Natural killer cell treated with Interleukin-12 subunit alpha and Interleukin-12 subunit beta and Interleukin-15 and Interleukin-18, amount 100 ng/mL, for 72 hours (primary cell): ENCODE data around the gene AKT1S1. TPM values are rescaled to one million over a fixed set of nuclear protein-coding genes. Genes with fewer than 3 reads are reported as not detected.
"Not testable (repeated sequence)": the region's sequence is repeated elsewhere in the genome, so short reads cannot be mapped to it uniquely, and the experiment has no call there.

ENCODE experiments used
- ATAC-seq, 2 donors: fragments of 150-1000 bp; cut with Tn5 transposase in 1 of 2; sonication (Bioruptor Pico), chemical (Tn5 transposase) in 1 of 2; 2 replicates each; pipeline ENCODE4 v1.10.0; 2021
- DNase-seq: peaks from one replicate; pipeline ENCODE4 v3.0.0; 2022; ENCODE audit warnings: low spot score
- H3K27ac Mint-ChIP-seq, 2 donors: 1 replicate in 1 of 2; 2 replicates in 1 of 2; pipeline ENCODE4 v1.8.0; 2022; ENCODE audit warnings: mixed read lengths in 2 of 2, mild to moderate bottlenecking in 1 of 2, moderate library complexity in 1 of 2
- H3K27me3 Mint-ChIP-seq, 2 donors: 1 replicate in 1 of 2; 2 replicates in 1 of 2; pipeline ENCODE4 v1.8.0; 2022; ENCODE audit warnings: mixed read lengths in 2 of 2
- H3K36me3 Mint-ChIP-seq: one replicate; pipeline ENCODE4 v1.8.0; 2022; ENCODE audit warnings: mixed read lengths
- H3K4me1 Mint-ChIP-seq, 2 donors: 1 replicate in 1 of 2; 2 replicates in 1 of 2; pipeline ENCODE4 v1.8.0; 2022; ENCODE audit warnings: low read depth in 2 of 2, mixed read lengths in 2 of 2, mild to moderate bottlenecking in 1 of 2
- H3K4me3 Mint-ChIP-seq: one replicate; pipeline ENCODE4 v1.8.0; 2022; ENCODE audit warnings: mixed read lengths
- H3K9me3 Mint-ChIP-seq: 2 replicates; pipeline ENCODE4 v1.8.0; 2022; ENCODE audit warnings: mixed read lengths
- total RNA-seq, 2 donors: library from RNA; stranded (reverse); gene quantifications; one replicate each; pipeline ENCODE4 v1.2.3, GENCODE V29; 2022

The AKT1S1 gene
- 10 to 100 TPM; 16.8 to 32.1 TPM for total RNA-seq

DNA sequence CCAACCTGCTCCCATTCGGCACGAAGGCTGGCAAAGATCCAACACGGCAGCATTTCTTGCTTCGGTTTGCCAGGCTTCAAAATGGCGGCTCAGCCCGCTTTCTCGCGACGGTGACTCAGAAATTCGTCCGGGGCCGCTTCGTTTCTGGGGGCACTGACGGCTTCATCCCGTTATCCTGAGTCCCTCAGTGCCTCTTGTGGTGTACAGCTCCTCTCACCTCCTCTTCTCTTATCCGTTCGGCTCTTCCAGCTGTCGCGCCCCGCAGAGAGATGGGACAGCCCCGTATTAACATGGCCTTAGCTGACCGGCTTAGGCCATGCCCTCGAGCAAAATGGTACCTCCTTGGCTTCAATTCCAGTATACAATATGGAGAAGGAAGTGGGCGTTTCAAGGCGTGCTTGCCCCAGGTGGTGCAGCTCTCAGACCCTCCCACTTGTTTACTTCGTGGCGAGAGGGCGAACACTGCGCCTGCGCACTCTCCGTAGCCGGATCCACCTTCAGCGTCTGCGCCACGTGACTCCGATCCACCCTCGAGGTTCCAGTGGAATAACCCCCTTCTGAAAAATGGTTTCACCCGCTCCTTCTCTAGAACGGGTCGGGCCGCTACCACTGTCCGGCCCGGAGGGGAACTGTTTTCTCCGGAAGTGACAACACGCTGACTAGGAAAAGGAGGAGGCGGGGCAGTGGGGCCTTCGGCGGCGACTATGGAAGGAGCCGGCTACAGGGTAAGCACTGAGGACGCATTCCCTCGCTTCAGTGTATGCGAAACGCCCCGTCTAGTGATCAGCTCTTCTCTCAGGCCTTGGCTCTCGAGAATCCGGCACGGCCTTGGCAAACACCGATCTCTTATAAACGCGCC lies at the start of gene AKT1S1, which contains the start of gene TBC1D17:
Gene AKT1S1, minus strand, starts transcription at position 336 of the 859 bp plus-strand sequence. CDS start 4,060 bp downstream, outside the sequence.
Gene TBC1D17, plus strand, starts transcription at position 683 of the 859 bp plus-strand sequence. Its CDS starts 22 bp downstream, at position 705.
- no peak within 1 kb of the TSS for H3K4me3 Mint-ChIP-seq
- H3K27me3 Mint-ChIP-seq, result no peaks in the 10 kb centered on the region
- DNase-seq (peak; percentile 100), ATAC-seq (peak; percentile 82 to 84)
- no peaks in the 10 kb centered on the region for H3K36me3 Mint-ChIP-seq
- no peaks in the 10 kb centered on the region for H3K9me3 Mint-ChIP-seq
- peaks cover 22 to 26% of the 10 kb centered on the region in 2 donors for H3K4me1 Mint-ChIP-seq
- H3K27ac Mint-ChIP-seq, result no peak within 1 kb of the TSS

DNA sequence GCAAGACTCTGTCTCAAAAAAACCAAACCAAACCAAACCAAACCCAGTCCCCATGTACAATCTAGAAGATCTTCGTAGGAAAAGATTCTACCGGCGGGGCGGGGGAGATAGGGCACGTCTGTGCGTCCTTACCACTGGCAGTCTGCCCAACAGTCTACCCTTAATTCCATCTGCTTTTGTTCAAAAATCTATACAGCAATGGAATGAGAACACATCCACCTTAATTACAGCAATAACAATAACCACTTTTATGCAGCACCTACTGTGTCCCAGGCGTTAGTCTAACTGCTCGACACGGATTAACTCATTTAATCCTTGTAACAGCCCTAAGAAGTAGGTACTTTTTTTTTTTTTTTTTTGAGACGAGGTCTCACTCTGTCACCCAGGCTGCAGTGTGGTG lies 49.4 kb upstream of the AKT1S1 start:
- Mint-ChIP-seq H3K4me3 (peak overlapping the region; percentile 32), H3K27me3 (no peaks in the 10 kb centered on the region), H3K36me3 (peaks cover 24% of the 10 kb centered on the region), H3K4me1 (peaks cover 58 to 61% of the 10 kb centered on the region in 2 donors), H3K27ac (no peak overlapping the region), H3K9me3 (no peaks in the 10 kb centered on the region)
- ATAC-seq (no peak), DNase-seq (no peak)

DNA sequence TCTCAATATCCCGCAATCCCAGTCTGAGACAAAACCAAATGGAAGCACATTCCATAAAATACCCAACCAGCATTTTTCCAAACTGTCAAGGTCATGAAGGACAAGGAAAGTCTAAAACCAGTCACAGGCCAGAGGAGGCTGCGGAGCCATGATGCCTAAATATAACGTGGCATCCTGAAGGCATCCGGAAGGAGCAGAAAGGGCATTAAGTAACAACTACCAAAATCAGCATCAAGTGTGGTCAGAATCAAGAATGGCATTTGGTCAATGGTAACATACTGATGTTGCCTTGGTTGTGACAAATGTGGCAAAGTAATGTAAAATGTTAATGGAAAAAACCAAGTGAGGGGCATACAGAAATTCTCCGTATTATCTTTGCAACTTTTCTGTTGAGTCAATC lies 48.3 kb upstream of the AKT1S1 start:
- H3K36me3 Mint-ChIP-seq, result peaks cover 24% of the 10 kb centered on the region
- peak; percentile 2 for DNase-seq
- no peak overlapping the region for H3K27ac Mint-ChIP-seq
- H3K4me3 Mint-ChIP-seq, result no peak overlapping the region
- H3K4me1 Mint-ChIP-seq, result peaks cover 53 to 56% of the 10 kb centered on the region in 2 donors
- H3K9me3 Mint-ChIP-seq, result no peaks in the 10 kb centered on the region
- no peak for ATAC-seq
- no peaks in the 10 kb centered on the region for H3K27me3 Mint-ChIP-seq

DNA sequence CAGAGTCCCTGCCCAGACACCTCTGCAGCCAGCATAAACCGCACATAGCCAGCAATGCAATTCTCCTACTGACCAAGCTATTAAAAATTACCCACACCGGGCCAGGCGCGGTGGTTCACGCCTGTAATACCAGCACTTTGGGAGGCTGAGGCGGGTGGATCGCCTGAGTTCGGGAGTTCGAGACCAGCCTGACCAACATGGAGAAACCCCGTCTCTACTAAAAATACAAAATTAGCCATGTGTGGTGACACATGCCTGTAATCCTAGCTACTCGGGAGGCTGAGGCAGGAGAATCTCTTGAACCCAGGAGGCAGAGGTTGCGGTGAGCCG lies 47.7 kb upstream of the AKT1S1 start:
- not testable (repeated sequence) for H3K27me3 Mint-ChIP-seq, H3K27ac Mint-ChIP-seq

DNA sequence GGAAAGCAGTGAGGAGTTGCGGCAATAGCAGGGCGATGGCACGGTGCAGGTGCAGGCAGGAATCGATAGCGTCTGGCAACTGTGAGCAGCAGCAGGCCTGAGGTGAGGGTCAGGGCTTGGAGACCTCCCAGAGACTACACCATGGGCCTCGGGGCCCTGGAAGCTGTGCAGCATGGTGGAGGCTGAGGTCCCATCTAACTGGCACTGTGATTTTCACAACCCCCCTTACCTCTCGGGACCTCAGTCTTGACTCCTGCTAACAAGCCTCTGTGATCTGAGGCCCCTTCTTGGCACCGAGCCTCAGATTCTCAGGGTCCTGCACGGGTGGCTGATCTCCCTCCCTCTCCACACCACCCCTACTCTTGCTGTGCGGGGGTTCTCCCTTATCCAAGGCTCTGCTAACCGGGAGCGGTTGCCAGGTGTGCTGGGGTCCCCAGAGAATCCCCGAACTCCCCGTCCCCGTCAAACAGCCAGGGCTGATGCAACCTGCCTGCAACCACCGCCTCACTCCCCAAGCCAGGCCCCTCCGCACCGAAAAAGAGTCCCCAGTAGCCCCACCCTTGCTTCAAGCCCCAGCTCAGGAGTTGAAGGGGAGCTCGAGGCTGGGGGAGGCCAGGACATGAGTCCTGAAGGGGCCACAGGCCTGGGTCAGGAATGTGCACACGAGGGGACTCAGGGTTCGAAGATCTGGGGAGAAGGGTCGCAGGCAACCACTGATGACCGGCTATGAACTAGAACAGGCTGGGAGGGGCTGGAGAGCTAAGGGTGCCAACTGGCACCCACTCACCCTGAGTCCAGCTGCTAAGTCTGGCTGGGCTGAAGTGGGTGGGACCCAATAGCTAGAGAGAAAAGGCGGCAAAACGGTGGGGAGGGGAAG lies 47.1 kb upstream of the AKT1S1 start:
- Mint-ChIP-seq H3K36me3 (peaks cover 22% of the 10 kb centered on the region), H3K27ac (no peak overlapping the region), H3K27me3 (no peaks in the 10 kb centered on the region), H3K4me1 (peaks cover 45 to 50% of the 10 kb centered on the region in 2 donors), H3K9me3 (no peaks in the 10 kb centered on the region), H3K4me3 (no peak overlapping the region)
- ATAC-seq (no peak), DNase-seq (peak; percentile 62)

More for the DNA sequence above, 47.7 kb upstream of the AKT1S1 start:
- peaks cover 51 to 53% of the 10 kb centered on the region in 2 donors for H3K4me1 Mint-ChIP-seq
- H3K4me3 Mint-ChIP-seq, DNase-seq, H3K9me3 Mint-ChIP-seq, ATAC-seq: not testable (repeated sequence)
- H3K36me3 Mint-ChIP-seq, result peaks cover 24% of the 10 kb centered on the region

DNA sequence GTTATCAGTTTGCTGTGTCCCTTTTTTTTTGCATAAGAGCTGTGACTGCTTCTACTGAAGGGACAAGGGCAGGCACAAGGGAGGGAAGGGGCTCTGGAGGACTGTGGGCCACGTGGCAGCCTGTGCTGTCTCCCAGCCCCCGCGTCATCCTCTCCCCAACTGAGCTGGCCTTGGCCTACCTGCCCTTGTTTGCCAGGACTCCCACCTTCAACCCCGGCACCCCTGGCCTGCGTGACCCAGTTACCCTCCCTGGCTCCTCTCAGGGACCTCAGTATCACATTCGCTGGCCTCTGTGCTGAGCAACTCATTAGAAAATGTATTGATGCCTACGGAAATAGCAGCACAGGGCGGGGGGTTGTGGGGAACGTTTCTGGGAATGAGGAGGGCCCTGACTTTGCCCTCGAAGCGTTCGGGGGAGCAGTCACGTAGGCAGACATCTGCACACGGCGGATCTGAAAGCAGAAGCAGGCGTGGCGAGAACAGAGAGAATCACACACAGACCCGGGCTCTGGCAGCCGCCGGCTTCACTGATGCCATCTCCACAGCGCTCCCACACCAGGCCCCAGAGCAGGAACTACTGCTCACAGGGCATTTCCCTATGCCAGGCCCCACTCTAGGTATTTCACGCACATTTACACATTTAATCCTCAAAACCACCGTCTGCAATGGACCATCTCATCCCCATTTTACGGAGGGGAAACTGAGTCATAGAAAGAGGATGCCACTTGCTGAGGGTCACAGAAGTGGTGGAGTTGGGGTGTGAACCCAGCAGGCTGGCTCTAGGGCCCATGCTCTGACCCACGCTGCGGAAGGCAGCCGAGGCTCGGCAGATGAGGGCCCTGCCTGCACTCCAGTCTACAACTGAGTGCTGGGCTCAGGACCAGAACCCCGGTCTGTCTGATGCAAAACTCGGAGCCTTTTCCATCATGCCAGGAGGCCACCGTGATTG lies 46.2 kb upstream of the AKT1S1 start:
- no peaks in the 10 kb centered on the region for H3K27me3 Mint-ChIP-seq
- peaks cover 37 to 47% of the 10 kb centered on the region in 2 donors for H3K4me1 Mint-ChIP-seq
- H3K36me3 Mint-ChIP-seq, result peaks cover 13% of the 10 kb centered on the region
- ATAC-seq, result no peak
- H3K4me3 Mint-ChIP-seq, result no peak overlapping the region
- no peak overlapping the region for H3K27ac Mint-ChIP-seq
- H3K9me3 Mint-ChIP-seq, result no peaks in the 10 kb centered on the region
- DNase-seq, result peak; percentile 45

DNA sequence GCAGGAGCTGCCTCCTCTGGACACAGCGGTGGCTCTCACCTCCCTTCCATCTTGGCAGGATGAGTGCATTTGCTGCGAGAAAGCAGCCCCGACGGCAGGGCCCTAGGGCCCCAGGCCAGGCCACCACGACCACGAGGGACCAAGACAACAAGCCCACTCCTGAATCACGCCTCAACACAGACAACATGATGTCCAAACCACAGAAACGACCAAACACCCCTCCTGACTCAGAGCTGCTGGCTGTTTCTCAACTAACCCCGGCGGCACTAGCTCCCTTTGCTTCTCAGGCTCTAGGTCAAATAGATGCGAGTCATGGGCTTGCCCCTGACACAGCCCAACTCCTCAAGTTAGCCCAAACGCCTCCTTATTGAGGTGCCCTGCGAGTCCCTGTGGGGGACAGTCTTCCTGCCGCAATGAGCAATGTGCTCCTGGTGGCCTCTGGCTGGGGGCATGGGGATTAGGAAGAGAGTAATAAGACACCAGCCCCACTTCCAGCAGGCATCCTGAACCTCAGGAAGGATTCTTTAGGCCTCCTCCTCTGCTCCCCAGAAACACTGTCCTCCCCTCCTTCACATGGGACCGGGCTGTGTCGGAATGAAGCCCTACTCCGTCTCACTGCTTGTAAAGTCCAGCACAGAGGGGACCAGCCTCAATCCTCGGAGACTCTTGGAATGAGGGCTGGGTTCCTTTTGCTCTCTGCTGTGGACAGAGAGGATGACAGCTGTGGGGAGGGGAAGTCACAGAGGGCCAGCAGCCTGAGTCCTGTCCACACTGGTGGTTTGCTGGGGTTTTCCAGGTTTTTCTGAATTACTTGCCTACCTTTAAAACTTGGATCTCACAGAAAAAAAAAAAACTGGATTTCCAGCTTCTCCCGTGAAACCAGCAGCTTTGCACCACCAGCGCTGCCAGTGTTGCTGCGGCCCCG lies 45.0 kb upstream of the AKT1S1 start:
- peak overlapping the region; percentile 48 to 81 for H3K27ac Mint-ChIP-seq
- ATAC-seq, result peak; percentile 82 to 83
- H3K4me1 Mint-ChIP-seq, result peaks cover 29 to 40% of the 10 kb centered on the region in 2 donors

DNA sequence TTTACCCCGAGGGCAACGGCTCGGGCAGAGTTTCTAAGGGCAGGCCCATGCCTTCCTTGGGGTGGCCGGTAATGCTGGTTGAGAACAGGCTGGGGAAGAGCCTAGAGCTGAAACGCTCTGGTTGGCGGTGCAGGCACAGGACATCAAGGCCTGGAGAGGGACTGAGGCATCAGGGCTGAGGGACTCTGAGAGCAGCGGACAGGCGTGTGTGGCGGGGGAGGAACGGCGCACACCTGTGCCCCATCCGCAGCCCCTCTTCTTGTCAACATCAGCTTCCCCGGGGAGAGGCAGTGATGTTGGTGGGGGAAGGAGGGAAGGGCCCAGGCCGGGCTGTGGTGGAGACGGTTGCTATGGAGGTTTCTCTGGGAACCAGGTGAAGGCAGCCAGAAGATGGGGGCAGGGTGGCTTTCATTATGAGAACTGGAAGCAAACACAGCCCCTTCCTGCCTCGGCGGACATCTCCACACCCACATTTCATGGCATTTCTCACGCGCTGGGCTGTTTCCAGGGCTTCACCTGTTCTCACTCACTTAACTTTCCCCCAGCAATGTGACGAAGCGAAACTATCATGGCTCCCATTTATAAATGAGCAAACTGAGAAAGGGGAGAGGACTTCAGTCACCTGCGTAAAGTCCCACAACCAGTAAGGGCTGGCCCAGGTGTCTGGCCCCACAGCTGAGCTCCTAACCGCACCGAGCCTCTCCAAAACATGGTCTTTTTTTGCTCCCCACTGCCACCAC lies 43.6 kb upstream of the AKT1S1 start:
- peaks cover 29 to 39% of the 10 kb centered on the region in 2 donors for H3K4me1 Mint-ChIP-seq
- H3K4me3 Mint-ChIP-seq, result no peak overlapping the region
- H3K27ac Mint-ChIP-seq, result peak overlapping the region; percentile 48 to 81
- DNase-seq, result peak; percentile 42
- ATAC-seq, result no peak
- no peaks in the 10 kb centered on the region for H3K27me3 Mint-ChIP-seq
- H3K36me3 Mint-ChIP-seq, result peaks cover 4% of the 10 kb centered on the region
- no peaks in the 10 kb centered on the region for H3K9me3 Mint-ChIP-seq

More for the DNA sequence above, 45.0 kb upstream of the AKT1S1 start:
- peak; percentile 60 for DNase-seq
- H3K9me3 Mint-ChIP-seq, result no peaks in the 10 kb centered on the region
- H3K36me3 Mint-ChIP-seq, result peaks cover 4% of the 10 kb centered on the region
- H3K4me3 Mint-ChIP-seq, result peak overlapping the region; percentile 62
- no peaks in the 10 kb centered on the region for H3K27me3 Mint-ChIP-seq

DNA sequence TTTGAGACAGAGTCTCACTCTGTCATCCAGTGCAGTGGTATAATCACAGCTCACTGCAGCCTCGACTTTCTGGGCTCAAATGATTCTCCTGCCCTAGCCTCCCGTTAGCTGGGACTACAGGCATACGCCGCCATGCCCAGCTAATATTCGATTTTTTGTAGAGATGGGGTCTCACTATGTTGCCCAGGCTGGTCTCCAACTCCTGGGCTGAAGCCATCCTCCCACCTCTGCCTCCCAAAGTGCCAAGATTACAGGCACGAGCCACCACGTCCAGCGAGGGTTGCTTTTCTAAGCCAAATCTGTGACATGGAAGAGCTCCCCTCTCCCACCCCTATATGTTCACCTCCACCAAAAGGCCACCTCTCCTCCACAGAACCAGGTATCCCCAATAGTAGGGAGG lies 40.9 kb upstream of the AKT1S1 start:
- ATAC-seq, result no peak
- Mint-ChIP-seq H3K27me3 (no peaks in the 10 kb centered on the region), H3K9me3 (no peaks in the 10 kb centered on the region), H3K27ac (peak overlapping the region in 1 of 2 donors; percentile 60), H3K36me3 (peaks cover 6% of the 10 kb centered on the region), H3K4me3 (no peak overlapping the region), H3K4me1 (peaks cover 38 to 46% of the 10 kb centered on the region in 2 donors)
- DNase-seq, result no peak

DNA sequence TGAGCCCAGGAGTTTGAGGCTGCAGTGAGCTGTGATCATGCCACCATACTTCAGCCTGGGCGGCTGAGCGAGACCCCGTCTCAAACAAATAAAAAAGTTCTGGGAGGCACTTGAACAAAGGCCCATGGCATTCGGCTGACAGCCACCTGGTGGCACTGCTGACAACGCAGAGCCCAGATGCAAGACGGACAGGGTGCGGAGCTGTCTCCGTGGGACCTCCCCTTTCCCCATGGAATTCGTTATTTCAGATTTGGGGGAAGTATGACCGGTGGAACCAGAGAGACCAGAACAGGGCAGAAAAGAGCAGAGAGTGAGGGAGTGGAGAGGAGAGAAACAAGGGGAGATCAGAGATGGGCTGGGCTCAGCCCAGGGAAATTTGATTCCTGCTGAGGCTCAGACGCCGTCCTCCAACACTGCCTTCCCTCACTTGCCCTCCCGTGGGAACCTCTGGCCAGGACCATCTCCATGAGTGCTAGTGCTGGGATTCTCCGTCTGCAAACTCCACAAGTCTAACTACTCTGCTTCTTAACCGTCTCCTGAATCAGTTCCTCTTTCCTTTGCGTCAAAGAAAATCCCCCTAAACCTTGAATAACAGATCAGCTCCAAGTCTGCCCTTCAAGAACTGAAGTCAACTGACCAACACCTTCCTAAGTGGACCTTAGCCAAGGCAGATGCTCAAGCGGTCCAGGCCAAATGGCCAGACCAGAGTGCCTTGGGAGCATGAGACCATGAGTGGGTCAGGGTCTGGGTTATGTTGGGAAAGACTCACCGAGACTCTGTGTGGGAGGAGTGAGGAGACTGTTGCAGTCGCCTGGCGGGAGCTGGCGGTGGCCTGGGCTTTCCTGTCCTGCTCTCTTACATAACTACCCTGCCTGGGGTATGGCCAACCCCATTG lies 39.9 kb upstream of the AKT1S1 start:
- Mint-ChIP-seq H3K36me3 (peaks cover 6% of the 10 kb centered on the region), H3K4me1 (peaks cover 42 to 47% of the 10 kb centered on the region in 2 donors), H3K27ac (peak overlapping the region in 1 of 2 donors; percentile 57), H3K9me3 (no peaks in the 10 kb centered on the region), H3K27me3 (no peaks in the 10 kb centered on the region), H3K4me3 (no peak overlapping the region)
- no peak for DNase-seq
- no peak for ATAC-seq

DNA sequence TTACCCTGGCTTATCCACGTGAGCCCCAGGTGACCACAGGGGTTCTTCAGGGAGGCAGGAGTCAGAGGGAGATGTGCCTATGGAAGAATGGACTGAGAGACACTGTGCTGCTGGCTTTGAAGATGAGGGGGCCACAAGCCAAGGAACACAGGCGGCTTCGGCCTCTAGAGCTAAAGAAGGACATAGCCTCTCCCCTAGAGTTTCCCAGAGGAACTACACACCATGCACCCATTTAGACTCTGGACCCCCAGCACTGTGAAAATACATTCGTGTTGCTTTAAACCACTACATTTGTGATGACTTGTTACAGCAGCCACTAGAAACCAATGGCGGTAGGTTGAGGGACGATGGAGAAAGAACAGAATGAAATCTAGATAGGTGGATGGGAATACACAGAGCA lies 38.1 kb upstream of the AKT1S1 start:
- peaks cover 41 to 44% of the 10 kb centered on the region in 2 donors for H3K4me1 Mint-ChIP-seq

More for the DNA sequence above, 38.1 kb upstream of the AKT1S1 start:
- peak overlapping the region in 1 of 2 donors; percentile 32 for H3K27ac Mint-ChIP-seq
- H3K27me3 Mint-ChIP-seq, result no peaks in the 10 kb centered on the region
- no peak overlapping the region for H3K4me3 Mint-ChIP-seq
- no peak for DNase-seq
- H3K9me3 Mint-ChIP-seq, result no peaks in the 10 kb centered on the region
- ATAC-seq, result no peak
- H3K36me3 Mint-ChIP-seq, result peaks cover 6% of the 10 kb centered on the region
